Neutrophil (primary cell): ENCODE data around the gene SPESP1.

Experiments used
- H3K27ac ChIP-seq: fragments of 200-600 bp; sonication (generic); 2 replicates; pipeline ENCODE4 v1.5.1; 2016; ENCODE audit warnings: mild to moderate bottlenecking, moderate library complexity
- H3K27me3 ChIP-seq: fragments of 200-600 bp; sonication (generic); 2 replicates; pipeline ENCODE4 v1.6.0; 2016; ENCODE audit warnings: mild to moderate bottlenecking
- H3K36me3 ChIP-seq: fragments of 200-600 bp; sonication (generic); 2 replicates; pipeline ENCODE4 v1.5.1; 2017
- H3K4me1 ChIP-seq, 2 experiments: fragments of 200-600 bp in 1 of 2; sonication (generic) in 1 of 2; 1 replicate in 1 of 2; 2 replicates in 1 of 2; pipeline versions ENCODE4 v1.5.1 to v1.6.1; 2013 to 2016; ENCODE audit warnings: low read depth in 1 of 2, low read length in 1 of 2, mild to moderate bottlenecking in 1 of 2, moderate library complexity in 1 of 2; ENCODE audit not compliant: control insufficient read depth in 1 of 2, insufficient read depth in 1 of 2
- H3K4me3 ChIP-seq, 2 experiments: fragments of 200-600 bp in 1 of 2; sonication (generic) in 1 of 2; 1 replicate in 1 of 2; 2 replicates in 1 of 2; pipeline ENCODE4 v1.5.1; 2013 to 2016; ENCODE audit warnings: low read depth in 1 of 2, low read length in 1 of 2, mild to moderate bottlenecking in 1 of 2, moderate library complexity in 1 of 2
- H3K9me3 ChIP-seq: fragments of 200-600 bp; sonication (generic); 2 replicates; pipeline ENCODE4 v1.5.1; 2016
- TF ChIP-seq, protein P1 (sequence below): fragments of 200-600 bp; sonication (generic); IDR thresholded peaks from 2 replicates; pipeline ENCODE4 v1.5.1; 2016; ENCODE audit warnings: antibody characterized with exemption

SPESP1 gene

DNA sequence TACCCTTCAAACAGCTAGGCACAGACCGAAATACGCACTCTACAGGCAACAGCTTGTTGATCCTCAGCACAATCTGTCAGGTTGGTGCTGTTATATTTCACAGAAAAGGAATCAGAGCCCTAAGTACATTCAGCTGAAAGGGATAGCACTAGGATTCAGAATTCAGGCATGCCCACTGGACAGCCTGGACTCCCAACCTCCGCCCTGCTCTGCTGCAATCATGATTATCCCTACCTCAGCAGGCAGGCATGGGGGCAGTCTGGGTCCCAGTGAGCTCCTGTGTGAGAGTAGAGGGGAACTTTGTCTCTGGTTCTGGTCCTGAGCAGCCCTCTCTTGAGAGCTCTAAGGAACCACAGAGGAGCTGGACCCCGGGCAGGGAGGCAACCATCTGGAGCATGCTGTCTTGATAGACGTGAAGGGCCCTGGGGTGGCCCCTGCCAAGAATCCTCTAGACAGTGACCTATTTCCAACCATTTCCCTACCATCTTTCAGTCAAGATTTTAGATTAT is 60.7 kb downstream of the SPESP1 start:
- TF ChIP-seq, protein P1, sequence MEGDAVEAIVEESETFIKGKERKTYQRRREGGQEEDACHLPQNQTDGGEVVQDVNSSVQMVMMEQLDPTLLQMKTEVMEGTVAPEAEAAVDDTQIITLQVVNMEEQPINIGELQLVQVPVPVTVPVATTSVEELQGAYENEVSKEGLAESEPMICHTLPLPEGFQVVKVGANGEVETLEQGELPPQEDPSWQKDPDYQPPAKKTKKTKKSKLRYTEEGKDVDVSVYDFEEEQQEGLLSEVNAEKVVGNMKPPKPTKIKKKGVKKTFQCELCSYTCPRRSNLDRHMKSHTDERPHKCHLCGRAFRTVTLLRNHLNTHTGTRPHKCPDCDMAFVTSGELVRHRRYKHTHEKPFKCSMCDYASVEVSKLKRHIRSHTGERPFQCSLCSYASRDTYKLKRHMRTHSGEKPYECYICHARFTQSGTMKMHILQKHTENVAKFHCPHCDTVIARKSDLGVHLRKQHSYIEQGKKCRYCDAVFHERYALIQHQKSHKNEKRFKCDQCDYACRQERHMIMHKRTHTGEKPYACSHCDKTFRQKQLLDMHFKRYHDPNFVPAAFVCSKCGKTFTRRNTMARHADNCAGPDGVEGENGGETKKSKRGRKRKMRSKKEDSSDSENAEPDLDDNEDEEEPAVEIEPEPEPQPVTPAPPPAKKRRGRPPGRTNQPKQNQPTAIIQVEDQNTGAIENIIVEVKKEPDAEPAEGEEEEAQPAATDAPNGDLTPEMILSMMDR: no peak
- Histone ChIP-seq H3K27ac (no peak overlapping the region), H3K9me3 (no peaks in the 10 kb centered on the region), H3K4me3 (no peak overlapping the region), H3K36me3 (no peaks in the 10 kb centered on the region), H3K27me3 (no peaks in the 10 kb centered on the region), H3K4me1 (no peaks in the 10 kb centered on the region)

DNA sequence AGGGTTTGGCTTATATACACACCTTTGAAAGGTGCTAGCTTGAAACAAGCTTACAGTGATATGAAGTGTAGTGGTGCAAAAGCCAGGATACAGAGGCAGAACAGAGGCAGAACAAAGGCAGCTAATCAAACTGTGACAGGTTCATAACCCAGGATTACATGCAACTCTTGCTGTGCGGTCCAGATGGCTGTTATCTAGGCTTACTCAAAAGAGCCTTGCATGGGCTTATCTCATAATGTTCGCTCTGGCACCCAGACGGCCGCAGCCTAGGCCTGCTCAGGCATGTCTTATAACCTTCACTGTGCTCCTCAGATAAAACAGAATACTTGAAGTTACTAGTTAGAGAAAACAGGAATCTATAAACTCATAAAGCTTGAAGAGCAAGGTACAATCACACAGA is 61.4 kb downstream of the SPESP1 start:
- Histone ChIP-seq H3K27ac (no peak overlapping the region), H3K4me3 (no peak overlapping the region), H3K9me3 (no peaks in the 10 kb centered on the region), H3K36me3 (no peaks in the 10 kb centered on the region), H3K4me1 (no peaks in the 10 kb centered on the region), H3K27me3 (no peaks in the 10 kb centered on the region)
- TF ChIP-seq, protein P1: no peak

DNA sequence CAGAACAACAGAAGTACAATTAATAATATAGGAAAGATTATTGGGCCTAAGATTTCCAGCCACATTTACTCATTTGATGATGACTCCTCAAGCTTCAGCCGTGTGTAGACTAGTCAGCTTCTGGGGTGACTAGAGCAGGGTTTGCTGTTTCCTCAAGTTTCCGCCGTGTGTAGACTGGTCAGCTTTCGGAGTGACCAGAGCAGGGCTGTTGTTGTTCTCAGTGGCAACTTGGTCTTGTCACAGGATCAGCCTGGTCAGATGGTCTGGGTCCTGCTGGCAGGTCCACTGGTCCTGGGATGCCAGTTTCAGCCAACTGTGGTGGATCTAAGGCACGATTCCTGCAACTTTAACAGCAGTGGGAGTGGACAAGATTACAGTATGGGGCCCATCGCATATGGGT is 62.4 kb downstream of the SPESP1 start:
- H3K27ac ChIP-seq: no peak overlapping the region
- H3K36me3 ChIP-seq: no peaks in the 10 kb centered on the region
- TF ChIP-seq, protein P1: no peak
- H3K4me3 ChIP-seq: no peak overlapping the region
- H3K27me3 ChIP-seq: no peaks in the 10 kb centered on the region
- no peaks in the 10 kb centered on the region for H3K9me3 ChIP-seq
- no peaks in the 10 kb centered on the region for H3K4me1 ChIP-seq

DNA sequence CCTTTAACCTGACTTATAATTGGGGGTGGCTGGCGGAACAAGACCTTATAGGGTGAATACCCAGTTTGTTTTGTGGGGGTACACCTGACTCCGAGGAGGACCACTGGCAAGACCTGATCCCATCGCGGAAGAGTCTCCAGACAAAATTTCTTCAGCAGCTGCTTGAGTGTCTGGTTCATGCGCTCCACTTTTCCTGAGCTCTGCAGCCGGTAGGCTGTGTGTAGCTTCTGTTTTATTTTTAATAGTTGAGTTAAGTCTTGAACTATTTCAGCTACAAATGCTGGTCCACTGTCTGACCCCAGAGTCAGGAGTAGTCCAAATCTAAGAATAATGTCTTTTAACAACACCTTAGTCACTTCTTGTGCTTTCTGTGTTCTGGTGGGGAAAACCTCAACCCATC is 63.0 kb downstream of the SPESP1 start:
- H3K27me3 ChIP-seq: no peaks in the 10 kb centered on the region

DNA sequence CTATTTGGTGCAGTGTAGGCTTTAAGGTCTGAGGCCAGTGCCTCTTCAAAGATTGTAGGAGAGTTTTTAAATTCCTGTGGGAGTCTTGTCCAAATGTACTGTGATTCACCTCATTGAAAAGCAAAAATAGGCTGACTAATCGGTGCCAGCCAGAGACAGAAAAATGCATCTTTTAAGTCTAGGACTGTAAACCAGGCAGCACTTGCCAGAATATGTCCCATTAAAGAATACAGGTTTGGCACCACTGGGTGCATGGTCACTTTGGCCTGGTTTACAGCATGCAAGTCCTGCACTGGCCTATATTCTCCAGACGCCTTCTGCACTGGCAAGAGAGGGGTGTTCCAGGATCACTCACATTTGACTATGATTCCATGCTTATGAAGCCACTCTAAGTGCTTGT is 63.8 kb downstream of the SPESP1 start:
- TF ChIP-seq, protein P1: no peak
- Histone ChIP-seq H3K4me1 (no peaks in the 10 kb centered on the region), H3K27ac (no peak overlapping the region), H3K4me3 (no peak overlapping the region), H3K36me3 (no peaks in the 10 kb centered on the region), H3K27me3 (no peaks in the 10 kb centered on the region), H3K9me3 (no peaks in the 10 kb centered on the region)

More for the DNA sequence above, 63.0 kb downstream of the SPESP1 start:
- Histone ChIP-seq H3K9me3 (no peaks in the 10 kb centered on the region), H3K4me3 (no peak overlapping the region), H3K36me3 (no peaks in the 10 kb centered on the region), H3K4me1 (no peaks in the 10 kb centered on the region), H3K27ac (no peak overlapping the region)
- TF ChIP-seq, protein P1: no peak
